HG03457 (cell line): ENCODE results near the gene SPECC1L.

Experiments
- ATAC-seq: cut with Tn5 transposase; IDR thresholded peaks from one replicate; pipeline ENCODE4 v1.9.1; 2021; ENCODE audit warnings: moderate number of reproducible peaks; ENCODE audit not compliant: unreplicated experiment

SPECC1L gene

GRCh38 chr22:24322522-24322921 lies 51.9 kb downstream of the SPECC1L start:
- ATAC-seq = no peak

GRCh38 chr22:24323233-24323632 lies 52.6 kb downstream of the SPECC1L start:
- ATAC-seq = no peak

- no peak for ATAC-seq
These were observed 53.1 kb downstream of the SPECC1L start for GRCh38 chr22:24323695-24324094.

- ATAC-seq = no peak
These were observed 53.5 kb downstream of the SPECC1L start for GRCh38 chr22:24324137-24324536.

GRCh38 chr22:24325105-24325757 lies 54.6 kb downstream of the SPECC1L start:
- no peak for ATAC-seq

- no peak for ATAC-seq
These were observed 55.6 kb downstream of the SPECC1L start for GRCh38 chr22:24326266-24326665.

- no peak for ATAC-seq
These were observed 57.2 kb downstream of the SPECC1L start for GRCh38 chr22:24327832-24328231.

GRCh38 chr22:24329453-24329852 lies 58.8 kb downstream of the SPECC1L start:
- no peak for ATAC-seq

- no peak for ATAC-seq
These were observed 60.0 kb downstream of the SPECC1L start for GRCh38 chr22:24330636-24331035.

GRCh38 chr22:24331468-24332440 lies 61.1 kb downstream of the SPECC1L start:
- no peak for ATAC-seq

GRCh38 chr22:24333301-24333700 lies 62.7 kb downstream of the SPECC1L start:
- ATAC-seq = no peak

- ATAC-seq = no peak
These were observed 64.9 kb downstream of the SPECC1L start for GRCh38 chr22:24335496-24335895.

GRCh38 chr22:24337894-24338645 lies 67.4 kb downstream of the SPECC1L start:
- ATAC-seq = no peak

- no peak for ATAC-seq
These were observed 68.3 kb downstream of the SPECC1L start for GRCh38 chr22:24338726-24339451.

GRCh38 chr22:24339452-24339747 lies 68.8 kb downstream of the SPECC1L start:
- no peak for ATAC-seq

GRCh38 chr22:24341627-24342026 lies 71.0 kb downstream of the SPECC1L start:
- ATAC-seq = no peak

GRCh38 chr22:24350627-24351026 lies 80.0 kb downstream of the SPECC1L start:
- no peak for ATAC-seq

GRCh38 chr22:24353121-24353520 lies 82.5 kb downstream of the SPECC1L start:
- no peak for ATAC-seq

- no peak for ATAC-seq
These were observed 84.9 kb downstream of the SPECC1L start for GRCh38 chr22:24355574-24355973.

GRCh38 chr22:24357547-24357946 lies 86.9 kb downstream of the SPECC1L start:
- no peak for ATAC-seq
